GM18870 (cell line): ENCODE data around the gene PLPP3.

Experiments
- ATAC-seq: cut with Tn5 transposase; IDR thresholded peaks from one replicate; pipeline ENCODE4 v1.9.1; 2021; ENCODE audit warnings: moderate library complexity; ENCODE audit not compliant: unreplicated experiment

The PLPP3 gene

DNA sequence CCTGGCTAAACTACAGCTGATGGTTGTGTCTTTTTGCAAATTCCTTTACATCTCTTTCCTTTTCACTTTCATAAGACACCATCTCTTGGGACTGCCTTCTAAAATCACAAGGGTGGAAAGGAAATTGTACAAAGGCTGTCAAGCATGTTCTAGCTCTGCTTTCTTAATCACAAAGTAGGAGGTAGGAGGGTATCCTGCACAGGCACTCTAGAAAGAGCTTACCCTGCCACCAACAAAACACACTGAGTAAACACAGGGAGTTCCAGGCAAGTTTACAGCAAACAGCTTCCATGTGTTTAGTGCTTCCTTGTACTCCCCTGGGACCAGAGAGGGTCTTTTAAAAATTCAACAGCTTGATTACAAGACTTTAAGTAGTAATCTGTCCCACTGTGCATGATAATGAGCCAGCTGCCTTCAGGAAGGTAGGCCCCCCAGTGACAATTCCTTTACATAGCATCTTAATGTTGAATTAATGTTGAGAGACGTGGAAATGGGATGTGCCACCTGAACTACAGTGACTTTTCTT lies 2.4 kb downstream of the PLPP3 start:
- ATAC-seq, result no peak

GRCh38 chr1:56575865-56576264 lies 3.5 kb downstream of the PLPP3 start:
- no peak for ATAC-seq

GRCh38 chr1:56574794-56575193 lies 4.6 kb downstream of the PLPP3 start:
- ATAC-seq, result no peak

DNA sequence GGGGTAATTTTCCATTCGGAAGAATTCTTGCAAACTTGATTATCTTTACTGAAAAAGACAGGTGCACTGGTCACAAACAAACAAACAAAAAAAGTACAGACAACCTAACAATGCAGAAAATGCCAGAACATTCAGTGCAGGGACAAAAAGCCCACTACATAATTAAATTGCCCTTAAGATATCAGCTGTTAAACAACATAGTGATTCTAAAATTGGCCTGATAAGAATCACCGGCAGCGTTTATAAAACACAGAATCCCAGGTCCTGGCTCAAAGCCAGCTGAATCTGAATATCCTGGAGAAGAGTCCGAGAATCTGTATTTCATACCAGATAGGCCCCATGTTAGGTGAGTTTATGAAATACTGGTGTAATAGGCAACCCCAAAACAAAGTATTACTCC lies 6.1 kb downstream of the PLPP3 start:
- no peak for ATAC-seq

GRCh38 chr1:56572334-56573050 lies 6.9 kb downstream of the PLPP3 start:
- ATAC-seq, result no peak

GRCh38 chr1:56571448-56571847 lies 7.9 kb downstream of the PLPP3 start:
- no peak for ATAC-seq

DNA sequence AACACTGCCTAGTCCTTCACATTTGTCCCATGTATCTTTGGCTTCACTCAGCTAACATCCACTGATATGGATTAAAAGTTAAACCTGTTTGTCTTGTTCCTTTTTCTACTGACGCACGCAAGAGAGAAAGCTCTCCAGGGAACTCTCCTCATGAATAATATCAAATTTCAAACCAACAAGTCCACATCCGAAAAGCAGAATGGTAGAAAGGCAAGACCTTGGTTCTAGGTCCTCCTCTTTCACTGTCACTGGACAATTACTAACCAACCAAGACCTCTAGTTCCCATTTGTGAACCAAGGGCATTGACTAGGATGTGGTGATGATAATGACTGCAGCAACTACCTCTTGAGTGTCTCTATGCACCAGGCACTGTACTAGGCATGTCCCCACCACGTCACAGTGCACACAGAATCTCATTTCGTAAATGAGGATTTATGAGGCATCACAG lies 8.4 kb downstream of the PLPP3 start:
- no peak for ATAC-seq

DNA sequence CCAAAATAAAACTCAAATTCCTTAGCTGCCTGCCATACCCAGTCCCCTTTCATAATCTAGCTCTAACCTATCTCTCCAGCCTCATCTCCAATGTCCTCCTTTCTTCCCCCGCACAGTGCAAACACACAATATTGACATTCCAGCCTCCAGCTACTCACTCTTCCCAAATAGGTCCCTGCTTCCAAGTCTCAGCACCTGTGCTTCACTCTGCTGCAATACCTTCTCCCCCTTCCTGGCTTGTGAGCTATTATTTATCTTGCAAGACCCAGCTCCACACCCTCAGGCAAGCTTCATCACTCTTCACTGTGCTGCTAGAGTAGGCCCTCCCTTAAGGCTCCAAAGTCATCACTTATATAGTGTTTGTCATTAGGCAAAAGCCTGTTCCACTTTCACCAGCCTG lies 9.7 kb downstream of the PLPP3 start:
- ATAC-seq, result no peak

GRCh38 chr1:56566994-56567393 lies 12.4 kb downstream of the PLPP3 start:
- no peak for ATAC-seq

GRCh38 chr1:56566061-56566744 lies 13.2 kb downstream of the PLPP3 start:
- ATAC-seq, result no peak

GRCh38 chr1:56564615-56565014 lies 14.7 kb downstream of the PLPP3 start:
- no peak for ATAC-seq

GRCh38 chr1:56563568-56563967 lies 15.8 kb downstream of the PLPP3 start:
- no peak for ATAC-seq

GRCh38 chr1:56562891-56563452 lies 16.4 kb downstream of the PLPP3 start:
- ATAC-seq, result no peak

DNA sequence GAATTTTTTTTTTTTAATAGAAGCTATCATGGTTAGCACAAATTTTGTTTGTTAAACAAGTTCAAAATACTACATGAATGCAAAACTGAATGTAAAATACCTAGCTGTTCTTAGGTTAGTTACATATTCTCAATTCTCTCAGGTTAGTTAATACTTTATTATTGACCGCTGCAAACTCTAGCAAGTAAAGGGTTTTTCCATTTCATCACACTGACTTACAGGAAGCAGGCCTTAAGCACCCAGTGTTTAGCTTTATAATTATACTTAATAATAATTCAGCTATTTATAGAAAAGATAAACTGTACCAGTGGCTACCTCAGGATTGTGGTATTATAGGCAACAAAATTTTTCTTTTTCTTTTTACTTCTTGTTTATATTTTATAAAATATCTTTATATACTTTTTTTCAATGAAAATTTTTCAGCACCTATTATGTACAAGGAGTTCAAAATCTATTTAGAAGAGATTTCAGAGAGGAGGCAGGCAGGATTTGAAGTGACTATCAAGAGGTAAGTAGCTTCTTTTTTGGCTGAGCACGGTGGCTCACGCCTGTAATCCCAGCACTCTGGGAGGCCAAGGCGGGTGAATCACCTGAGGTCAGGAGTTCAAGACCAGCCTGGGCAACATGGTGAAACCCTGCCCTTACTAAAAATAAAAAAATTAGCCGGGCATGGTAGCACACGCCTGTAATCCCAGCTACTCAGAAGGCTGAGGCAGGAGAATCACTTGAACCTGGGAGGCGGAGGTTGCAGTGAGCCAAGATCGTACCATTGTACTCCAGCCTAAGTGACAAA lies 17.9 kb downstream of the PLPP3 start:
- ATAC-seq, result no peak

DNA sequence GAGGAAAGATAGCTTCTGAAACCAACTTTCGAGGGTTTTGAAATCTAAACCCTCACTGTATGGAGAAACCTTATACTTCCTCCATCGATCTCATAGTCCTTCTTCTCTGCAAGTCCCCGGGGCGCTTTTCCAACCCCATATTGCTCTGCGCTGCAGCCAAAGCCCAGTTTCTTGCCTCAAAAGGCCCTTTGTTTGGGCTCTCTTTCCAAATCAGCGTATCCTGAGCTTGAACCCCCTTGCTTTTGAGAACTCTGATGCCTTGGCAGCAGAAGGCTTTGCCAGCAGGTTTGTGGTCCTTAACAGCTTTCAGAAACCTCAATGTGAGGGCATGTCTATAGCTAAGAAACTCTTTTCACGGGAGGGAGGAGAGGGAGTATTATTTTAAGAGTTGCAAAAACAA lies 21.6 kb downstream of the PLPP3 start:
- no peak for ATAC-seq

GRCh38 chr1:56555448-56555847 lies 23.9 kb downstream of the PLPP3 start:
- ATAC-seq, result no peak

GRCh38 chr1:56553046-56553445 lies 26.3 kb downstream of the PLPP3 start:
- no peak for ATAC-seq

- no peak for ATAC-seq
Measured at GRCh38 chr1:56552349-56552748, 27.0 kb downstream of the PLPP3 start.

DNA sequence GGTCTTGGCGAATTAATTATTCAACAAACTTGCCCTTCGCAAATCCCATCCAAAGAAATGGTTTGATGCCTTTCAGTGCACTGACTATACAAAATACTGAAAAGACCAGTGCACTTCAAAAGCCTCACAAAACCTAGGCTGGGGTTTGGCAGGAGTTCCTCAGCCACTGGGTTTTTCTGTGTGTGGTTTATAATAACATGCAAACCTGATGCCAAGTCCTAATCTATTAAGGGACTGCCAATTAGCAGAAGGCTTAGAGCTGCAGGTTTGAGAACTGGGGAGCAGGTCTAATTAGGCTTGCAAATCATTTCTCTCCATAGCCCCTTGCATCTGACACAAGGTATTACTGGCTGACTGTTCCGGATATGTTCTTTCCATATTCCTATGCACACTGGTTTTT lies 27.7 kb downstream of the PLPP3 start:
- ATAC-seq, result no peak

DNA sequence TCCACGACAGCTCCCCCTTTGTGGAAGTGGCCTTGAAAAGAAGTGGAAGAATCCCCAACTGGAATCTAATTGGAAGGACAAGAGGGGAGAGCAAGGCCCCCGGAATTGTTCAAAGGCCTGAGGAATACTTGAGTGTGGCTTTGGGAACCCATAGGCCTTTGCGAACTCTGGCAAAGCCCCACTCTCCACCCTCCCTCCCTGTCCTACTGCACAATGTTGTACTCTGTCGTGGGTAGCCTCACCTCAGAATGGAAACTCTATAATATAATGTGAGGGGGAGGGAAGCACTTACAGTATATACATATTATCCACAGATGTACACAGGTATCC lies 28.5 kb downstream of the PLPP3 start:
- ATAC-seq, result no peak

DNA sequence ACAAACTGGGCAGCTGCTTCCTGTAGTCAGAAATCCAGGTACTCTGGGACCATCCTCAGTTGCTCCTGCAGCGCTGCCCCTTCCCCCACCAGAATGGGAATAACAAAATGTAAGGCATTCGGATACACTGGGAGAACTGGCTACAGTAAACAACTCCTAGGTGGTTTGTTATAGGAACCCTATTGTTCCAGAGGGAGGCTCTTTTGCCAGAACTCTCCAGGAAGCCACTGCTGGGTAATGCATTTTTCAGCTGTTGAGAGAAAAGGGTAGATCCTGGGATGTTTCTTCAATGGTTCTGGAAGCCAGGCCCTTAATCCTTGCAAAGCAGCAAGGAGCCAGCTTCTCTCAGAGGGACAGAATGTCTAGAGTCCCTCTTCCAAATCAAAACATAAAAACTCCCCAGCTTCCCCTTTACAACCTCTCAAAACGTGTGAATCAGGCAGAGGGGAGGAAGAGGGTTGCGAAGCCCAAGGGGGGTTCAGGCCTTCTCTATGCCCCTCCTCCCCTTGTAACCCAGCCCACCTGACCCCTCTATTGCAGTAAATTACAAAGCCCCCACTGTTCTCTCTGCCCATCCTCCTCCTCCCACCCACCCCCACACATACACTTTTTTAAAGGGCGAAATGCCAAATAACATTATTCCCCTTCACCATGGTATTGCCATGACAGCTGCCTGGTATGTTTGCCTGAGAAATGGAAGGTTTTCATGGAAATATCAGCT lies 29.1 kb downstream of the PLPP3 start:
- ATAC-seq, result no peak
